Transverse colon (tissue), 3 donors: Measurements from ENCODE around the gene ADAMTS3.

Source experiments
- CTCF ChIP-seq, 5 experiments: fragments of 200-600 bp in 3 of 5; fragments of 450-650 bp in 2 of 5; sonication (generic) in 3 of 5; IDR thresholded peaks; 1 replicate in 2 of 5; 2 replicates in 3 of 5; pipeline ENCODE4 v1.5.1; 2016 to 2017; ENCODE audit warnings: antibody characterized with exemption in 5 of 5, inconsistent platforms in 3 of 5, mild to moderate bottlenecking in 2 of 5, moderate library complexity in 1 of 5
- EP300 ChIP-seq: sonication (generic); formaldehyde crosslinking; IDR thresholded peaks from one replicate; pipeline ENCODE4 v1.6.1; 2017; ENCODE audit warnings: antibody characterized with exemption, low read depth

DNA sequence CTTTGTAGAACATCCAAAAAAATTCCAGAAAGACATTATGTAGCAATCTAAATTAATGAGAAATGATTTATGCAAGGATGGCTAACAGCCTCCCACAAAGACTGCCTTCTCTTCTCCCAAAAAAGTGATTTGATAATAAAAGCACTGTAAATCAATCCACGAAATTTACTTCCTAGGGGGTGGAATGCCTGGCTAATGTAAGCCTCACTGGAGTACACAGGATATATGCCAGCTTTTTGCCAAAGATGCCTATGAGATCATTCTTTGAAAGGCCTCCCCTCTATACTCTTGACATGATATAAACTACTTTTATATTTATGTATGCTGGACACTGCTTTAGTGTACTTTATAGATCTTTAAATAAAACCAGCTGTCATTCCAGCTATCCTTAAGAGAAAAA, 211.1 kb downstream of the ADAMTS3 start:
- no peak for TF ChIP-seq EP300
- TF ChIP-seq CTCF (IDR thresholded peaks at IDR 0.05), result no peak
